Chondrocyte (in vitro differentiated cells): ENCODE data around the gene OSMR. TPM values are rescaled to one million over a fixed set of nuclear protein-coding genes. Genes with fewer than 3 reads are reported as not detected.

Experiments
- DNase-seq: peaks from one replicate; pipeline ENCODE4 v3.0.0; 2021; ENCODE audit warnings: mixed read lengths, low spot score
- H3K27ac Mint-ChIP-seq: one replicate; pipeline ENCODE4 v1.8.0; 2021; ENCODE audit warnings: mild to moderate bottlenecking, moderate library complexity, mixed read lengths; ENCODE audit not compliant: unreplicated experiment
- H3K27me3 Mint-ChIP-seq: 2 replicates; pipeline ENCODE4 v1.8.0; 2021; ENCODE audit warnings: low read depth, mixed read lengths
- H3K36me3 Mint-ChIP-seq: 2 replicates; pipeline ENCODE4 v1.8.0; 2021; ENCODE audit warnings: low read depth, mixed read lengths
- H3K4me1 Mint-ChIP-seq: 2 replicates; pipeline ENCODE4 v1.8.0; 2021; ENCODE audit warnings: low read depth, mild to moderate bottlenecking, mixed read lengths
- H3K4me3 Mint-ChIP-seq: one replicate; pipeline ENCODE4 v1.8.0; 2021; ENCODE audit warnings: mild to moderate bottlenecking, moderate library complexity, mixed read lengths; ENCODE audit not compliant: unreplicated experiment
- H3K9me3 Mint-ChIP-seq: 2 replicates; pipeline ENCODE4 v1.8.0; 2021; ENCODE audit warnings: low read depth, mixed read lengths
- CTCF ChIP-seq: fragments of 200-600 bp; sonication (generic); IDR thresholded peaks from 2 replicates; pipeline ENCODE4 v1.5.0; 2021; ENCODE audit warnings: antibody characterized with exemption, mild to moderate bottlenecking, moderate library complexity
- total RNA-seq: library from RNA; stranded (reverse); gene quantifications from 3 replicates; pipeline ENCODE4 v1.2.1, GENCODE V29; 2021

The OSMR gene
- total RNA-seq, 1 donor from 2014 or later: 43.0 TPM

GRCh38 chr5:38892363-38892762 lies 46.6 kb downstream of the OSMR start:
- Mint-ChIP-seq H3K27ac (no peak overlapping the region), H3K36me3 (peaks cover 26% of the 10 kb centered on the region), H3K4me3 (no peak overlapping the region), H3K9me3 (peaks cover 34% of the 10 kb centered on the region), H3K4me1 (no peaks in the 10 kb centered on the region), H3K27me3 (no peaks in the 10 kb centered on the region)
- no peak for DNase-seq
- TF ChIP-seq CTCF: no peak

- Mint-ChIP-seq H3K4me3 (no peak overlapping the region), H3K4me1 (no peaks in the 10 kb centered on the region), H3K27me3 (no peaks in the 10 kb centered on the region), H3K36me3 (peaks cover 26% of the 10 kb centered on the region), H3K27ac (no peak overlapping the region), H3K9me3 (peaks cover 39% of the 10 kb centered on the region)
- TF ChIP-seq CTCF: no peak
- DNase-seq: no peak
These were observed 50.9 kb downstream of the OSMR start for GRCh38 chr5:38896760-38897159.

GRCh38 chr5:38899936-38900335 lies 54.1 kb downstream of the OSMR start:
- Mint-ChIP-seq H3K27me3 (no peaks in the 10 kb centered on the region), H3K9me3 (peaks cover 39% of the 10 kb centered on the region), H3K36me3 (peaks cover 35% of the 10 kb centered on the region), H3K4me3 (no peak overlapping the region), H3K4me1 (no peaks in the 10 kb centered on the region), H3K27ac (no peak overlapping the region)
- no peak for DNase-seq
- no peak for TF ChIP-seq CTCF

GRCh38 chr5:38905516-38905915 lies 59.7 kb downstream of the OSMR start:
- Mint-ChIP-seq H3K36me3 (peaks cover 46% of the 10 kb centered on the region), H3K27me3 (no peaks in the 10 kb centered on the region), H3K4me1 (peaks cover 6% of the 10 kb centered on the region), H3K4me3 (no peak overlapping the region), H3K9me3 (peaks cover 25% of the 10 kb centered on the region), H3K27ac (no peak overlapping the region)
- no peak for DNase-seq
- no peak for TF ChIP-seq CTCF

GRCh38 chr5:38906503-38906902 lies 60.7 kb downstream of the OSMR start:
- H3K4me1 Mint-ChIP-seq: peaks cover 6% of the 10 kb centered on the region
- no peaks in the 10 kb centered on the region for H3K27me3 Mint-ChIP-seq
- H3K36me3 Mint-ChIP-seq: peaks cover 48% of the 10 kb centered on the region
- H3K27ac Mint-ChIP-seq: no peak overlapping the region
- DNase-seq: no peak
- no peak overlapping the region for H3K4me3 Mint-ChIP-seq
- TF ChIP-seq CTCF: no peak
- peaks cover 30% of the 10 kb centered on the region for H3K9me3 Mint-ChIP-seq
